HepG2 (cell line): ENCODE measurements around the gene ACSM2B. TPM values are rescaled to one million over a fixed set of nuclear protein-coding genes. Genes with fewer than 3 reads are reported as not detected.

Source experiments
- ADNP ChIP-seq: sonication (generic); formaldehyde crosslinking; IDR thresholded peaks from 2 replicates; pipeline ENCODE4 v1.4.0; 2020; ENCODE audit warnings: missing genetic modification reagents
- ARNT ChIP-seq: fragments of 450-650 bp; IDR thresholded peaks from 2 replicates; pipeline ENCODE4 v1.6.1; 2017
- CBX5 ChIP-seq: sonication (generic); formaldehyde crosslinking; IDR thresholded peaks from 2 replicates; pipeline ENCODE4 v1.4.0; 2020; ENCODE audit warnings: missing genetic modification reagents, borderline replicate concordance
- GATA4 ChIP-seq: sonication (generic); IDR thresholded peaks from 2 replicates; pipeline ENCODE4 v1.6.1; 2016; ENCODE audit warnings: antibody characterized with exemption, low read depth, borderline replicate concordance
- HNF4A ChIP-seq: sonication (generic); formaldehyde crosslinking; IDR thresholded peaks from 2 replicates; pipeline ENCODE4 v1.4.0; 2020; ENCODE audit warnings: missing genetic modification reagents
- HOXA3 ChIP-seq: sonication (generic); formaldehyde crosslinking; IDR thresholded peaks from 2 replicates; pipeline ENCODE4 v1.5.0; 2020; ENCODE audit warnings: missing genetic modification reagents
- MTF1 ChIP-seq: sonication (generic); formaldehyde crosslinking; IDR thresholded peaks from 2 replicates; pipeline ENCODE4 v1.5.0; 2020; ENCODE audit warnings: missing genetic modification reagents
- MXD1 ChIP-seq: sonication (generic); formaldehyde crosslinking; IDR thresholded peaks from 2 replicates; pipeline ENCODE4 v1.4.0; 2020; ENCODE audit warnings: mild to moderate bottlenecking, missing genetic modification reagents
- POGK ChIP-seq: sonication (generic); formaldehyde crosslinking; conservative IDR thresholded peaks from 2 replicates; pipeline ENCODE4 v1.8.0; 2022; ENCODE audit warnings: mild to moderate bottlenecking, moderate library complexity, missing genetic modification reagents
- RFXANK ChIP-seq: IDR thresholded peaks from 2 replicates; pipeline ENCODE4 v1.6.1; 2016
- SMYD3 ChIP-seq: sonication (generic); formaldehyde crosslinking; IDR thresholded peaks from 2 replicates; pipeline ENCODE4 v1.8.1; 2023; ENCODE audit warnings: mild to moderate bottlenecking, missing genetic modification reagents
- TRAFD1 ChIP-seq: sonication (generic); formaldehyde crosslinking; IDR thresholded peaks from 2 replicates; pipeline ENCODE4 v1.5.1; 2020; ENCODE audit warnings: missing genetic modification reagents, mild to moderate bottlenecking, borderline replicate concordance
- ZBTB25 ChIP-seq: IDR thresholded peaks from 2 replicates; pipeline ENCODE4 v1.6.1; 2018; ENCODE audit warnings: missing genetic modification reagents
- ZEB1 ChIP-seq: IDR thresholded peaks from 2 replicates; pipeline ENCODE4 v1.6.1; 2012; ENCODE audit warnings: mild to moderate bottlenecking, low read depth, inconsistent platforms; ENCODE audit not compliant: insufficient replicate concordance
- ZMAT3 ChIP-seq: sonication (generic); formaldehyde crosslinking; conservative IDR thresholded peaks from 2 replicates; pipeline ENCODE4 v1.7.0; 2021; ENCODE audit warnings: missing genetic modification reagents
- ZNF333 ChIP-seq: sonication (generic); formaldehyde crosslinking; IDR thresholded peaks from 2 replicates; pipeline ENCODE4 v1.4.0; 2020; ENCODE audit warnings: mild to moderate bottlenecking, missing genetic modification reagents, borderline replicate concordance
- ZNF383 ChIP-seq: sonication (generic); formaldehyde crosslinking; IDR thresholded peaks from 2 replicates; pipeline ENCODE4 v1.4.0; 2020; ENCODE audit warnings: missing genetic modification reagents, mild to moderate bottlenecking, borderline replicate concordance
- ZNF788 ChIP-seq: sonication (generic); formaldehyde crosslinking; IDR thresholded peaks from 2 replicates; pipeline ENCODE4 v1.5.0; 2020; ENCODE audit warnings: mild to moderate bottlenecking, missing genetic modification reagents, borderline replicate concordance
- ZSCAN31 ChIP-seq: sonication (generic); formaldehyde crosslinking; IDR thresholded peaks from 2 replicates; pipeline ENCODE4 v1.5.0; 2020; ENCODE audit warnings: low read depth, mild to moderate bottlenecking, missing genetic modification reagents
- polyA plus RNA-seq, 8 experiments: library from polyadenylated mRNA; depleted of rRNA in 3 of 8; stranded (reverse) in 7 of 8; unstranded in 1 of 8; fragments of >200 nt; fragmentation: Illumina TruSeq in 4 of 8; extraction: Trizol in 4 of 8; gene quantifications; 2 replicates each; pipeline versions ENCODE4 v1.2.1 to v1.2.3, GENCODE V29; 2011 to 2016; ENCODE audit warnings: low read depth in 4 of 8, missing spikeins in 1 of 8, mixed read lengths in 1 of 8; ENCODE audit not compliant: insufficient read depth in 1 of 8
- total RNA-seq, 5 experiments: library from RNA; depleted of rRNA; stranded (reverse); fragments of >200 nt; fragmentation: Illumina TruSeq; extraction: Trizol; gene quantifications; 2 replicates each; pipeline ENCODE4 v1.2.3, GENCODE V29; 2016; ENCODE audit warnings: low read depth in 1 of 5
- TF ChIP-seq, protein P1 (sequence below): sonication (generic); formaldehyde crosslinking; IDR thresholded peaks from 2 replicates; pipeline ENCODE4 v1.5.0; 2020; ENCODE audit warnings: mild to moderate bottlenecking, missing genetic modification reagents
- TF ChIP-seq, protein P2 (sequence below): sonication (generic); formaldehyde crosslinking; IDR thresholded peaks from 2 replicates; pipeline ENCODE4 v1.5.0; 2020; ENCODE audit warnings: mild to moderate bottlenecking, missing genetic modification reagents

The ACSM2B gene
- total and polyA plus RNA-seq, 2 of the 13 experiments (the other 11 are each of a cell fraction or from before 2014, with no cell fraction given): 22.9 to 34.0 TPM

DNA sequence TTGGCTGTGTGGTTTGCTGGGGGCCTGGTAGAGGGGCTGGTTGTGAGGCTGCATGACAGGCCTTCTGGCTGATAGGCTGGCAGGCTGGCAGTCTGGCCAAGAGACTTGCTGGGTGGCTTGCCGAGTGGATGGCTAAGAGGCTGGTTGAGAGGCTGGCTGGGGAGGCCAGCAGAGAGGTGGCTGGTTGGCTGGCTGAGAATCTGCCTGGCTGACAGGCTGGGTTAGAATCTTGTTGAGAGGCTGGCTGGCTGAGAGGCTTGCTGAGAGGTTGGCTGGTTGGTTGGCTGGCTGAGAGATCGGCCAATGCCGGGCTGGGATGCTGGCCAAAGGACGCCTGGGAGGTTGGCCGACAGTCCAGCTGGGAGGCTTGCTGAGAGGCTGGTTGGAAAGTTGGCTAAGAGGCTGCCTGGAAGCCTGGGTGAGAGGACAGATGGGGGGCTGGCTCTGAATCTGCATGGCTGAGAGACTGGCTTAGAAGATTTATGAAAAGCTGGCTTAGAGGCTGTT lies 35.9 kb upstream of the ACSM2B start (continued):
- TF ChIP-seq, protein P1, sequence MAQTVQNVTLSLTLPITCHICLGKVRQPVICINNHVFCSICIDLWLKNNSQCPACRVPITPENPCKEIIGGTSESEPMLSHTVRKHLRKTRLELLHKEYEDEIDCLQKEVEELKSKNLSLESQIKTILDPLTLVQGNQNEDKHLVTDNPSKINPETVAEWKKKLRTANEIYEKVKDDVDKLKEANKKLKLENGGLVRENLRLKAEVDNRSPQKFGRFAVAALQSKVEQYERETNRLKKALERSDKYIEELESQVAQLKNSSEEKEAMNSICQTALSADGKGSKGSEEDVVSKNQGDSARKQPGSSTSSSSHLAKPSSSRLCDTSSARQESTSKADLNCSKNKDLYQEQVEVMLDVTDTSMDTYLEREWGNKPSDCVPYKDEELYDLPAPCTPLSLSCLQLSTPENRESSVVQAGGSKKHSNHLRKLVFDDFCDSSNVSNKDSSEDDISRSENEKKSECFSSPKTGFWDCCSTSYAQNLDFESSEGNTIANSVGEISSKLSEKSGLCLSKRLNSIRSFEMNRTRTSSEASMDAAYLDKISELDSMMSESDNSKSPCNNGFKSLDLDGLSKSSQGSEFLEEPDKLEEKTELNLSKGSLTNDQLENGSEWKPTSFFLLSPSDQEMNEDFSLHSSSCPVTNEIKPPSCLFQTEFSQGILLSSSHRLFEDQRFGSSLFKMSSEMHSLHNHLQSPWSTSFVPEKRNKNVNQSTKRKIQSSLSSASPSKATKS: no peak
- TF ChIP-seq POGK (CRISPR knock-in tag) (0 out of 2 replicates have a peak, but pooled peaks have one; percentile 34), ZEB1 (no peak), SMYD3 (CRISPR knock-in tag) (no peak), ARNT (no peak), ZNF383 (CRISPR knock-in tag) (no peak), MTF1 (CRISPR knock-in tag) (no peak), ZNF333 (no peak), HNF4A (CRISPR knock-in tag) (no peak), ADNP (no peak), TRAFD1 (no peak), ZMAT3 (no peak), ZSCAN31 (CRISPR knock-in tag) (0 out of 2 replicates have a peak, but pooled peaks have one; percentile 49), MXD1 (peak; percentile 23; the same call in 1 of the 2 replicates), ZNF788 (no peak), CBX5 (CRISPR knock-in tag) (no peak), ZBTB25 (no peak), RFXANK (CRISPR knock-in tag) (no peak), HOXA3 (CRISPR knock-in tag) (no peak), GATA4 (no peak)
- TF ChIP-seq, protein P2, sequence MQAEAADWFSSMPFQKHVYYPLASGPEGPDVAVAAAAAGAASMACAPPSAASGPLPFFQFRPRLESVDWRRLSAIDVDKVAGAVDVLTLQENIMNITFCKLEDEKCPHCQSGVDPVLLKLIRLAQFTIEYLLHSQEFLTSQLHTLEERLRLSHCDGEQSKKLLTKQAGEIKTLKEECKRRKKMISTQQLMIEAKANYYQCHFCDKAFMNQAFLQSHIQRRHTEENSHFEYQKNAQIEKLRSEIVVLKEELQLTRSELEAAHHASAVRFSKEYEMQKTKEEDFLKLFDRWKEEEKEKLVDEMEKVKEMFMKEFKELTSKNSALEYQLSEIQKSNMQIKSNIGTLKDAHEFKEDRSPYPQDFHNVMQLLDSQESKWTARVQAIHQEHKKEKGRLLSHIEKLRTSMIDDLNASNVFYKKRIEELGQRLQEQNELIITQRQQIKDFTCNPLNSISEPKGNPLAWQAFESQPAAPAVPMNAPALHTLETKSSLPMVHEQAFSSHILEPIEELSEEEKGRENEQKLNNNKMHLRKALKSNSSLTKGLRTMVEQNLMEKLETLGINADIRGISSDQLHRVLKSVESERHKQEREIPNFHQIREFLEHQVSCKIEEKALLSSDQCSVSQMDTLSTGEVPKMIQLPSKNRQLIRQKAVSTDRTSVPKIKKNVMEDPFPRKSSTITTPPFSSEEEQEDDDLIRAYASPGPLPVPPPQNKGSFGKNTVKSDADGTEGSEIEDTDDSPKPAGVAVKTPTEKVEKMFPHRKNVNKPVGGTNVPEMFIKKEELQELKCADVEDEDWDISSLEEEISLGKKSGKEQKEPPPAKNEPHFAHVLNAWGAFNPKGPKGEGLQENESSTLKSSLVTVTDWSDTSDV (CRISPR knock-in tag): no peak
